ENCODE results near the gene DUX4. TPM values are rescaled to one million over a fixed set of nuclear protein-coding genes. Genes with fewer than 3 reads are reported as not detected.
"Not testable (repeated sequence)": the region's sequence is repeated elsewhere in the genome, so short reads cannot be mapped to it uniquely, and the experiment has no call there.

Gene DUX4
- polyA plus RNA-seq, 1 donor (not counting 4 experiments of a cell fraction or from before 2014, with no cell fraction given): not detected

GRCh38 chr4:190179030-190179739 is 5.6 kb downstream of the DUX4 start:
- H3K79me2 ChIP-seq (ENCODE audit: control insufficient read depth, insufficient read depth, low read length); H4K20me1 ChIP-seq (ENCODE audit: control insufficient read depth, extremely low read depth, insufficient read depth, low read length); H3K36me3 ChIP-seq (ENCODE audit: control insufficient read depth in 2 of 2, extremely low read depth in 1 of 2, insufficient read depth in 2 of 2, low read length in 2 of 2); H3K27me3 ChIP-seq (ENCODE audit: control insufficient read depth, extremely low read depth, insufficient read depth, low read length); H3K27ac ChIP-seq (ENCODE audit: control insufficient read depth, insufficient read depth, low read length); dilution Hi-C loops (cut with MboI; ENCODE audit: extremely low pct_ligation_motif_present, low sequenced_read_pairs); H3K9me1 ChIP-seq (ENCODE audit: control insufficient read depth, extremely low read depth, insufficient read depth, low read length); H3K4me3 ChIP-seq (ENCODE audit: control insufficient read depth in 2 of 3, extremely low read depth in 1 of 3, insufficient read depth in 2 of 3, low read depth in 1 of 3, low read length in 3 of 3); FAIRE-seq; H2AFZ ChIP-seq (ENCODE audit: control insufficient read depth, low read length); H3K4me1 ChIP-seq (ENCODE audit: control insufficient read depth, extremely low read depth, insufficient read depth, low read length); H3K9ac ChIP-seq (ENCODE audit: control insufficient read depth, extremely low read depth, insufficient read depth, low read length); H3K9me3 ChIP-seq (ENCODE audit: control insufficient read depth, low read depth, low read length); DNase-seq (ENCODE audit: low read depth, low spot score); H3K4me2 ChIP-seq (ENCODE audit: control insufficient read depth, extremely low read depth, insufficient read depth, low read depth, low read length): not testable (repeated sequence)

DNA sequence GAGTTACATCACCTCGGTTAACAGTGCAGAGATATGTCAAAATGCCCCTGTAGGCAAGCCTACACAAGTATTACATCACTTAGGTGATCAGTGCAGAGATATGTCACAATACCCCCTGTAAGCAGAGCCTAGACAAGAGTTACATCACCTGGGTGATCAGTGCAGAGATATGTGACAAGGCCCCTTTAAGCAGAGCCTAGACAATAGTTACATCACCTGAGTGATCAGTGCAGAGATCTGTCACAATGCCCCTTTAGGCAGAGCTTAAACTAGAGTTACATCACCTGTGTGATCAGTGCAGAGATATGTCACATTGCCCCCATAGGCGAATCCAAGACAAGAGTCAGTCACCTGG is 6.1 kb downstream of the DUX4 start:
- H3K79me2 ChIP-seq (ENCODE audit: control insufficient read depth, insufficient read depth, low read length); H3K27ac ChIP-seq (ENCODE audit: control insufficient read depth, insufficient read depth, low read length); H3K9me1 ChIP-seq (ENCODE audit: control insufficient read depth, extremely low read depth, insufficient read depth, low read length); H2AFZ ChIP-seq (ENCODE audit: control insufficient read depth, low read length); H3K9me3 ChIP-seq (ENCODE audit: control insufficient read depth, low read depth, low read length); H3K4me2 ChIP-seq (ENCODE audit: control insufficient read depth, extremely low read depth, insufficient read depth, low read depth, low read length); FAIRE-seq; H3K36me3 ChIP-seq (ENCODE audit: control insufficient read depth in 2 of 2, extremely low read depth in 1 of 2, insufficient read depth in 2 of 2, low read length in 2 of 2); H3K4me3 ChIP-seq (ENCODE audit: control insufficient read depth in 2 of 3, extremely low read depth in 1 of 3, insufficient read depth in 2 of 3, low read depth in 1 of 3, low read length in 3 of 3); H3K9ac ChIP-seq (ENCODE audit: control insufficient read depth, extremely low read depth, insufficient read depth, low read length); dilution Hi-C loops (cut with MboI; ENCODE audit: extremely low pct_ligation_motif_present, low sequenced_read_pairs); H4K20me1 ChIP-seq (ENCODE audit: control insufficient read depth, extremely low read depth, insufficient read depth, low read length); H3K4me1 ChIP-seq (ENCODE audit: control insufficient read depth, extremely low read depth, insufficient read depth, low read length); H3K27me3 ChIP-seq (ENCODE audit: control insufficient read depth, extremely low read depth, insufficient read depth, low read length); DNase-seq (ENCODE audit: low read depth, low spot score): not testable (repeated sequence)

GRCh38 chr4:190180947-190181346 is 7.4 kb downstream of the DUX4 start:
- H3K27ac ChIP-seq (ENCODE audit: control insufficient read depth, insufficient read depth, low read length); H4K20me1 ChIP-seq (ENCODE audit: control insufficient read depth, extremely low read depth, insufficient read depth, low read length); H3K9ac ChIP-seq (ENCODE audit: control insufficient read depth, extremely low read depth, insufficient read depth, low read length); H2AFZ ChIP-seq (ENCODE audit: control insufficient read depth, low read length); dilution Hi-C loops (cut with MboI; ENCODE audit: extremely low pct_ligation_motif_present, low sequenced_read_pairs); H3K4me2 ChIP-seq (ENCODE audit: control insufficient read depth, extremely low read depth, insufficient read depth, low read depth, low read length); DNase-seq (ENCODE audit: low read depth, low spot score); H3K9me1 ChIP-seq (ENCODE audit: control insufficient read depth, extremely low read depth, insufficient read depth, low read length); H3K79me2 ChIP-seq (ENCODE audit: control insufficient read depth, insufficient read depth, low read length); H3K27me3 ChIP-seq (ENCODE audit: control insufficient read depth, extremely low read depth, insufficient read depth, low read length); H3K36me3 ChIP-seq (ENCODE audit: control insufficient read depth in 2 of 2, extremely low read depth in 1 of 2, insufficient read depth in 2 of 2, low read length in 2 of 2); H3K9me3 ChIP-seq (ENCODE audit: control insufficient read depth, low read depth, low read length); H3K4me1 ChIP-seq (ENCODE audit: control insufficient read depth, extremely low read depth, insufficient read depth, low read length); FAIRE-seq; H3K4me3 ChIP-seq (ENCODE audit: control insufficient read depth in 2 of 3, extremely low read depth in 1 of 3, insufficient read depth in 2 of 3, low read depth in 1 of 3, low read length in 3 of 3): not testable (repeated sequence)

- H3K9me1 ChIP-seq (ENCODE audit: control insufficient read depth, extremely low read depth, insufficient read depth, low read length); H3K4me2 ChIP-seq (ENCODE audit: control insufficient read depth, extremely low read depth, insufficient read depth, low read depth, low read length); H3K9ac ChIP-seq (ENCODE audit: control insufficient read depth, extremely low read depth, insufficient read depth, low read length); FAIRE-seq; H3K27ac ChIP-seq (ENCODE audit: control insufficient read depth, insufficient read depth, low read length); H2AFZ ChIP-seq (ENCODE audit: control insufficient read depth, low read length); H3K4me3 ChIP-seq (ENCODE audit: control insufficient read depth in 2 of 3, extremely low read depth in 1 of 3, insufficient read depth in 2 of 3, low read depth in 1 of 3, low read length in 3 of 3); dilution Hi-C loops (cut with MboI; ENCODE audit: extremely low pct_ligation_motif_present, low sequenced_read_pairs); H3K36me3 ChIP-seq (ENCODE audit: control insufficient read depth in 2 of 2, extremely low read depth in 1 of 2, insufficient read depth in 2 of 2, low read length in 2 of 2); DNase-seq (ENCODE audit: low read depth, low spot score); H3K4me1 ChIP-seq (ENCODE audit: control insufficient read depth, extremely low read depth, insufficient read depth, low read length); H3K9me3 ChIP-seq (ENCODE audit: control insufficient read depth, low read depth, low read length); H3K79me2 ChIP-seq (ENCODE audit: control insufficient read depth, insufficient read depth, low read length); H4K20me1 ChIP-seq (ENCODE audit: control insufficient read depth, extremely low read depth, insufficient read depth, low read length); H3K27me3 ChIP-seq (ENCODE audit: control insufficient read depth, extremely low read depth, insufficient read depth, low read length): not testable (repeated sequence)
These were observed 8.0 kb downstream of the DUX4 start for GRCh38 chr4:190181481-190182100.

DNA sequence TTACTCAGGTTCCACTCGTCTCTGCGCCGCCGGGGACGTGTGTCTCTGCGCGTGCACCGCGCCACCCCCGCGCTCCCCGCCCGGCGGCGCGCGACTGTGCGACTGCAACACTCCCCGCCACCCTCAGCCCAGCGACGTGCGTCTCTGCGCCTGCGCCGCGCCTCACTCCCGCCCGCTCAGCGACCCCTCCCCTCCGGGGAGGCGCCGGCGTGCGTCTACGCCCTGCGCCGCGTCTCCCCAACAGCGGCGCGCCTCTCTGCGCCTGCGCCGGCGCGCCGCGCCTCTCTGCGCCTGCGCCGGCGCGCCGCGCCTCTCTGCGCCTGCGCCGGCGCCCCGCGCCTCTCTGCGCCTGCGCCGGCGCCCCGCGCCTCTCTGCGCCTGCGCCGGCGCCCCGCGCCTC is 29.9 kb downstream of the DUX4 start:
- H3K9me3 ChIP-seq (ENCODE audit: control insufficient read depth, low read depth, low read length); H3K4me1 ChIP-seq (ENCODE audit: control insufficient read depth, extremely low read depth, insufficient read depth, low read length); H3K36me3 ChIP-seq (ENCODE audit: control insufficient read depth in 2 of 2, extremely low read depth in 1 of 2, insufficient read depth in 2 of 2, low read length in 2 of 2); H3K27ac ChIP-seq (ENCODE audit: control insufficient read depth, insufficient read depth, low read length); H3K27me3 ChIP-seq (ENCODE audit: control insufficient read depth, extremely low read depth, insufficient read depth, low read length); H3K9ac ChIP-seq (ENCODE audit: control insufficient read depth, extremely low read depth, insufficient read depth, low read length); H4K20me1 ChIP-seq (ENCODE audit: control insufficient read depth, extremely low read depth, insufficient read depth, low read length); H3K79me2 ChIP-seq (ENCODE audit: control insufficient read depth, insufficient read depth, low read length); H2AFZ ChIP-seq (ENCODE audit: control insufficient read depth, low read length); FAIRE-seq; H3K4me3 ChIP-seq (ENCODE audit: control insufficient read depth in 2 of 3, extremely low read depth in 1 of 3, insufficient read depth in 2 of 3, low read depth in 1 of 3, low read length in 3 of 3); DNase-seq (ENCODE audit: low read depth, low spot score); H3K9me1 ChIP-seq (ENCODE audit: control insufficient read depth, extremely low read depth, insufficient read depth, low read length); dilution Hi-C loops (cut with MboI; ENCODE audit: extremely low pct_ligation_motif_present, low sequenced_read_pairs); H3K4me2 ChIP-seq (ENCODE audit: control insufficient read depth, extremely low read depth, insufficient read depth, low read depth, low read length): not testable (repeated sequence)

All from keratinocyte (primary cell).